ENCODE measurements around the gene LMBRD2. TPM values are rescaled to one million over a fixed set of nuclear protein-coding genes. Genes with fewer than 3 reads are reported as not detected.

The LMBRD2 gene
- total and polyA plus RNA-seq, 9 of the 15 experiments (the other 6 are each of a cell fraction or from before 2014, with no cell fraction given), result 2.1 to 24.2 (median 10.6) TPM

DNA sequence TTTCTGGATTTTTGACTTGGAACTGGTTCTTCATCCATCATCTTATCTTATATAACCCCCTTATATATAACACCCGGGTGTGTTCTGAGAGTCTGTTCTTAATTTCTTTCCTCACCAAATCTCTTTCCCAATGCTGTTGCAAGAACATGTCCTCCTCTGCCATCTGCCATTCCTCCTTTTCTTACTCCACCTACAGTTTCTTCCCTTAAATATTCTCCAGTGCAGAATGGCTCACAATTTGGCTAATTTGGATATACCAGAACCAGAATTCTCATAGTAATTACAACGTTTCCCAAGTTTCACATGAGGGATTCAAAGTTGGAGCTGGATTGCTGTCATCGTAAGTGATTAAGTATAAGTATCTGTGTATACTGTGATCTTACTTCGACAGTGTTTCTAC lies 28.3 kb upstream of the LMBRD2 start (continued):
- TF ChIP-seq, protein P1, sequence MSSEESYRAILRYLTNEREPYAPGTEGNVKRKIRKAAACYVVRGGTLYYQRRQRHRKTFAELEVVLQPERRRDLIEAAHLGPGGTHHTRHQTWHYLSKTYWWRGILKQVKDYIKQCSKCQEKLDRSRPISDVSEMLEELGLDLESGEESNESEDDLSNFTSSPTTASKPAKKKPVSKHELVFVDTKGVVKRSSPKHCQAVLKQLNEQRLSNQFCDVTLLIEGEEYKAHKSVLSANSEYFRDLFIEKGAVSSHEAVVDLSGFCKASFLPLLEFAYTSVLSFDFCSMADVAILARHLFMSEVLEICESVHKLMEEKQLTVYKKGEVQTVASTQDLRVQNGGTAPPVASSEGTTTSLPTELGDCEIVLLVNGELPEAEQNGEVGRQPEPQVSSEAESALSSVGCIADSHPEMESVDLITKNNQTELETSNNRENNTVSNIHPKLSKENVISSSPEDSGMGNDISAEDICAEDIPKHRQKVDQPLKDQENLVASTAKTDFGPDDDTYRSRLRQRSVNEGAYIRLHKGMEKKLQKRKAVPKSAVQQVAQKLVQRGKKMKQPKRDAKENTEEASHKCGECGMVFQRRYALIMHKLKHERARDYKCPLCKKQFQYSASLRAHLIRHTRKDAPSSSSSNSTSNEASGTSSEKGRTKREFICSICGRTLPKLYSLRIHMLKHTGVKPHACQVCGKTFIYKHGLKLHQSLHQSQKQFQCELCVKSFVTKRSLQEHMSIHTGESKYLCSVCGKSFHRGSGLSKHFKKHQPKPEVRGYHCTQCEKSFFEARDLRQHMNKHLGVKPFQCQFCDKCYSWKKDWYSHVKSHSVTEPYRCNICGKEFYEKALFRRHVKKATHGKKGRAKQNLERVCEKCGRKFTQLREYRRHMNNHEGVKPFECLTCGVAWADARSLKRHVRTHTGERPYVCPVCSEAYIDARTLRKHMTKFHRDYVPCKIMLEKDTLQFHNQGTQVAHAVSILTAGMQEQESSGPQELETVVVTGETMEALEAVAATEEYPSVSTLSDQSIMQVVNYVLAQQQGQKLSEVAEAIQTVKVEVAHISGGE (CRISPR knock-in tag; IDR thresholded peaks at IDR 0.05), result no peak
- TF ChIP-seq HDAC6 (IDR thresholded peaks at IDR 0.05; ENCODE audit: low read depth, low read length) (no peak), TCF15 (CRISPR knock-in tag; IDR thresholded peaks at IDR 0.05) (no peak), TAL1 (IDR thresholded peaks at IDR 0.05) (no peak)

DNA sequence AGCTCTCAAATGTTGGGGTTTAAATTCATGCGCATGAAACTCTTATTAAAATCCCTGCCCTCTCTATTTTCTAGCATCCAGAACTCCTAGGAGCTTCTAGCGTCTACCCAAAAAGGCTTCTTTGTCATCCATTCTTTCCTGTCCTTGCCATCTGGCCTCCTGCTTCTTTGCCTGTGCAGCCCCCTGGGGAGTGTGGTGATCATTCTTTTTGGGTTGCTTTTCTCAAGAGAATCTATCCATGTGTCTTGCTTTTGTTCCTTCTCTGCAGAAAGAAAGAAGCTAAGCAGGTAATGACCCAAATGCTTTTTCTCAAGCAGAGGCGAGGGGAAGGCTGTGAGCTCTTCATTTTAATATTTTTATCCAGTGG lies 26.8 kb upstream of the LMBRD2 start:
- no peak for FAIRE-seq
- TF ChIP-seq KDM4B (IDR thresholded peaks at IDR 0.05; ENCODE audit: borderline replicate concordance in 2 of 2, low read depth in 1 of 2) (no peak), RBFOX2 (IDR thresholded peaks at IDR 0.05; ENCODE audit: low read depth, low read length) (no peak), NONO (IDR thresholded peaks at IDR 0.05; ENCODE audit: low read depth in 2 of 2, low read length in 1 of 2) (no peak), NCOR1 (IDR thresholded peaks at IDR 0.05) (no peak), CTCFL (IDR thresholded peaks at IDR 0.05; ENCODE audit: borderline replicate concordance, insufficient read depth, low read depth, low read length, poor library complexity, severe bottlenecking) (no peak), MEF2A (IDR thresholded peaks at IDR 0.05; ENCODE audit: control insufficient read depth, low read depth, low read length) (no peak), HCFC1 (IDR thresholded peaks at IDR 0.05; ENCODE audit: low read depth, low read length) (no peak)

More for the DNA sequence above, 26.8 kb upstream of the LMBRD2 start:
- Histone ChIP-seq H3K79me2 (ENCODE audit: control insufficient read depth, insufficient read depth, low read length) (no peaks in the 10 kb centered on the region), H4K20me1 (replicated peaks; ENCODE audit: control insufficient read depth, insufficient read depth, low read length) (no peaks in the 10 kb centered on the region), H3K27ac (ENCODE audit: extremely low read depth, low read depth, low read length) (no peak overlapping the region), H3K9ac (ENCODE audit: insufficient read depth in 1 of 2, low read depth in 2 of 2, low read length in 2 of 2) (no peak overlapping the region), H3K36me3 (ENCODE audit: control insufficient read depth, insufficient read depth, low read length) (peaks cover 94% of the 10 kb centered on the region), H3K4me3 (no peak overlapping the region), H3K9me3 (replicated peaks; ENCODE audit: control insufficient read depth, insufficient read depth, low read depth, low read length) (no peaks in the 10 kb centered on the region), H3K9me1 (ENCODE audit: control insufficient read depth, insufficient read depth, low read length) (no peaks in the 10 kb centered on the region), H2AFZ (ENCODE audit: low read depth, low read length) (no peak overlapping the region), H3K4me1 (replicated peaks in 1 of 2; ENCODE audit: control insufficient read depth in 2 of 2, insufficient read depth in 2 of 2, low read length in 2 of 2) (no peaks in the 10 kb centered on the region), H3K4me2 (ENCODE audit: insufficient read depth, low read length) (no peak overlapping the region), H3K27me3 (ENCODE audit: control insufficient read depth in 2 of 2, insufficient read depth in 2 of 2, low read length in 2 of 2) (no peaks in the 10 kb centered on the region)
- intact Hi-C loops (cut with micrococcal nuclease) (loop anchor here (1.0 to 10.0 kb wide), 6 partner anchors 64 to 514 kb away; no protein-coding TSS in a partner anchor), in situ Hi-C loops (cut with MboI) (no loop called here)
- ATAC-seq, result no peak
- DNase-seq (ENCODE audit: extremely low read depth in 1 of 4, low spot score in 3 of 4), result no peak
- BruUV-seq (replicated peaks), result no TSS peak
- CTCF ChIA-PET (ENCODE audit: low intra/inter-chr PET ratio), result interaction anchor here (0.6 to 1.6 kb wide), 3 partner anchors 124 to 515 kb away, joined by 3 to 8 read pairs (median 8); no protein-coding TSS in a partner anchor
- POLR2A ChIA-PET, result interaction anchor here (0.5 to 1.2 kb wide), 6 partner anchors 11 to 1263 kb away, joined by 3 to 10 read pairs (median 4); partner anchors contain the start of genes BRIX1 and NADK2
- WGBS (ENCODE audit: insufficient coverage, low coverage, missing lambda C conversion rate), result 98% methylated on average over 3 of the region's 3 CpGs
